GM13976 (cell line): ENCODE results near the gene ING5.
A peak's percentile ranks its signal among the peaks of the same experiment; 100 is the strongest.

Experiments used
- DNase-seq: peaks from one replicate; pipeline ENCODE4 v3.0.0; 2012; ENCODE audit warnings: low spot score
- in situ Hi-C: fragments of 300-500 bp; cut with MboI; formaldehyde crosslinking; loops from one replicate; pipeline ENCODE4 v1.12.0; 2022; ENCODE audit warnings: low sequenced_read_pairs, mixed read lengths, inconsistent platforms; ENCODE audit not compliant: unreplicated experiment
- TF ChIP-seq, protein P1 (sequence below): IDR thresholded peaks from 2 replicates; pipeline ENCODE4 v1.5.1; 2012; ENCODE audit warnings: borderline replicate concordance, mild to moderate bottlenecking; ENCODE audit not compliant: insufficient read depth; ENCODE audit errors: extremely low read depth, missing control alignments, control extremely low read depth

Gene ING5

DNA sequence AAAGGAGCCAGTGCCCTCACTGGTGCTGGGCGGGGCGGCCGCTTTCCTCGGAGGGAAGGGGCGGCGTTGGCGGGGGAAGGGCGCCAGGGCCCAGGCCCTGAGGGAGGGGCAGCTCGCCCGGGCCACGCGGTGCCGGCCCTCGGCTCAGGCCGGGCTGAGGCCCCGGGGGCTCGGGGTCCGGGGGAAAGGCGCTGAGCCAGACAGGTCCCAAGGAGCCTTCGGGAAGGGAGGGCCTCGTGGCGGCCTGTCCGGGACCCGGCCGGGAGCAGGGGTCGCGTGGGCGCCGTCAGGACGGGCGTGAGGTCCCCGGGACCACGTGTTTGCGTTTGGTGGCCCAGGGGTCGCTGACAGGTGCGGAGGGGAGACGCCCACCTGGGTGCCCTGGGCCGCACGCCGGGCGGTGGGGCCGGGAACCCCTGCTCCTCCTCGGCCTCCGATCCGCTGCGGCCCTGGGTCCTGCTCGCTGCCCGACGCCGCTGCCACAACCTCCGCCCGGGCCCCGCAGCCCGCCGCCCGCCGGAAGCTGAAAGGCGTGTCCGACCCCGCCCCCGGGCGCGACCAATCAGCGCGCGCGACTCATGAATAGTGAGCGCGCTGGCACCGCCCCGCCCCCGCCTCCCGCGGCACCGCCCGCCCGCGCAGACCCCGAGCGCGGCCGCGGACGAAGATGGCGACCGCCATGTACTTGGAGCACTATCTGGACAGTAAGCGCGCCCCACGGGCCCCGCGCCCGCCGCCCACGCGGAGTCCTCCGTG, at the start of gene ING5:
TSS of gene ING5 (plus strand) at position 641 of the 756 bp plus-strand sequence. CDS start at position 668, 27 bp downstream.
- peak; percentile 92 for DNase-seq
- in situ Hi-C loops = no loop called here
- TF ChIP-seq, protein P1, sequence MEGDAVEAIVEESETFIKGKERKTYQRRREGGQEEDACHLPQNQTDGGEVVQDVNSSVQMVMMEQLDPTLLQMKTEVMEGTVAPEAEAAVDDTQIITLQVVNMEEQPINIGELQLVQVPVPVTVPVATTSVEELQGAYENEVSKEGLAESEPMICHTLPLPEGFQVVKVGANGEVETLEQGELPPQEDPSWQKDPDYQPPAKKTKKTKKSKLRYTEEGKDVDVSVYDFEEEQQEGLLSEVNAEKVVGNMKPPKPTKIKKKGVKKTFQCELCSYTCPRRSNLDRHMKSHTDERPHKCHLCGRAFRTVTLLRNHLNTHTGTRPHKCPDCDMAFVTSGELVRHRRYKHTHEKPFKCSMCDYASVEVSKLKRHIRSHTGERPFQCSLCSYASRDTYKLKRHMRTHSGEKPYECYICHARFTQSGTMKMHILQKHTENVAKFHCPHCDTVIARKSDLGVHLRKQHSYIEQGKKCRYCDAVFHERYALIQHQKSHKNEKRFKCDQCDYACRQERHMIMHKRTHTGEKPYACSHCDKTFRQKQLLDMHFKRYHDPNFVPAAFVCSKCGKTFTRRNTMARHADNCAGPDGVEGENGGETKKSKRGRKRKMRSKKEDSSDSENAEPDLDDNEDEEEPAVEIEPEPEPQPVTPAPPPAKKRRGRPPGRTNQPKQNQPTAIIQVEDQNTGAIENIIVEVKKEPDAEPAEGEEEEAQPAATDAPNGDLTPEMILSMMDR = no peak

DNA sequence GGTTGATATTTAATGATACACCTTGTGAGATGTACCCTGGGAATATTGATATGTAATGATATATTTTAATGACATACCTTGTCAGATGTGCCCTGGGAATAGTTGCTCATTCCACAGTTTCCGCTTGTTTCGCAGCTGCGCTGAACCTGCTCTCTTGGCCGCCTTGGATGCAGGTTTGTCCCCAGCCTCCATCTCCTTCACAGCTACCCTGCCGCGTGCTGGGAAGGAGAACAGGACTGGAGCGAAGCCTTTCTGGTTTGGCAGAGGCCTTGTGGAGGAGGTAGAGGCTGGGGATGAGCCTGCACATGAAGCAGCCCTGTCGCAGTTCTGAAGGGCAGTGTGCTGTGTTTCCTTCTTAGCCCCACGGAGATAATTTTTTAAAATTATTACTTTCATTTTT, 49.7 kb upstream of the ING5 start:
- TF ChIP-seq, protein P1 = no peak
- DNase-seq = no peak
- in situ Hi-C loops = no loop called here

DNA sequence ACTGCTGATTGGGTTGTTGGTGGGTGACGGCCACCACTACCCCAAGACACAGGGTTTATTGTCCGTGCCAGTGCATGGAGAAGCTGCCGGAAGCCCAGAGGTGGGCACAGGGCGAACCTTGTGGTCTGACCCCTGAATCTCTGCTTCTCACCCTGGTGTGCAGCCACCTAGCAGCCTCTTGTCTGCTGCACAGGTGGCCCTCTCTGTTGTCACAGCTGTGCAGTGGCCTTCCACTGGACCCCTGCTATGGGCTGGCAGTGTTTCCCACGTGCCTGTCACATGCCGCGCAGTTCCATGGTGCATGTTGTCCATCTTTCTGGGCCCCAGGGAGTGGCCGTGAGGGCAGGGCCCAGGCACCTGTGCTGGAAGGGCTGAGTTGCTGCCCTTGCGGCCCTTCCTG, 49.1 kb upstream of the ING5 start:
- in situ Hi-C loops = no loop called here

DNA sequence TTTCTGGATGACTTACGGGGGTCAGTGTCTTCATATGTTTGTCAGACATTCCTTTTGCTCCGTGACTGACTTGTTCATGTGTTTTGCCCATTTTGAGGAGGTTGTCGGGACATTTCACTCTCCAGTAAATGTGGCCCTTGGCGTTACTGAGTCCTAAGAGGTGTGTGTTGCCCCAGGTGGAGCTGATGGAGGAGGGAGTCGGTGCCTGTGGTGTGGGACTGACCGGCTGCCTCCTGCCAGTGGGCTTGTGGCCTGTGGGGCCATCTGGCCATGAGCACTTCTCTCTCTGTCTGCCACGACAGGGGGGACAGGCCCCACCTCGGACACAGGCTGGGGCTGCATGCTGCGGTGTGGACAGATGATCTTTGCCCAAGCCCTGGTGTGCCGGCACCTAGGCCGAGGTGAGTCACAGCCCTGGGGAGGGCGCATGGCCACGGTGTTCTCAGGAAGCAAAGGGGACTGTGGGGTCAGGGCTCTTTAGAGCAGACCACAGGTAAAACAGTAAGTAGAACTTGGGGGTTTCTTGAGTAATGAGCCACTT, 48.6 kb upstream of the ING5 start:
- TF ChIP-seq, protein P1 = no peak
- no peak for DNase-seq
- in situ Hi-C loops = no loop called here

More for the DNA sequence above, 49.1 kb upstream of the ING5 start:
- DNase-seq = no peak
- TF ChIP-seq, protein P1 = no peak

DNA sequence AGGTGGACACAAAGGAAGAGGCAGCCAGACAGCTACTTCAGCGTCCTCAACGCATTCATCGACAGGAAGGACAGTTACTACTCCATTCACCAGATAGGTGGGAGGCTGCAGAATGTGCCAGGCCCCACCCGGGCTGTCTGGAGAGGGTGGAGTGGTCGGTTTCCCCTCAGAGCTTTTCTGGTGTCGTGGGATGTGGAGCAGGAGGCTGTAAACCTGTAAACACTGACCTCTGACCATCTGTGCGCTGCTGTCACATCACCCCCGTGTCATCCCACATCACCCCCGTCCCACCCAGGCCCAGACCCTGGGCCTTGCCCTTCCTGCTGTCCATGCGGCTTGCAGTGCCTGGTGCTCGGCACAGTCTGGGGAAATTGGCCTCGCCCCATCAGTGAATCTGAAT, 47.3 kb upstream of the ING5 start:
- in situ Hi-C loops = no loop called here
- TF ChIP-seq, protein P1 = no peak
- no peak for DNase-seq

DNA sequence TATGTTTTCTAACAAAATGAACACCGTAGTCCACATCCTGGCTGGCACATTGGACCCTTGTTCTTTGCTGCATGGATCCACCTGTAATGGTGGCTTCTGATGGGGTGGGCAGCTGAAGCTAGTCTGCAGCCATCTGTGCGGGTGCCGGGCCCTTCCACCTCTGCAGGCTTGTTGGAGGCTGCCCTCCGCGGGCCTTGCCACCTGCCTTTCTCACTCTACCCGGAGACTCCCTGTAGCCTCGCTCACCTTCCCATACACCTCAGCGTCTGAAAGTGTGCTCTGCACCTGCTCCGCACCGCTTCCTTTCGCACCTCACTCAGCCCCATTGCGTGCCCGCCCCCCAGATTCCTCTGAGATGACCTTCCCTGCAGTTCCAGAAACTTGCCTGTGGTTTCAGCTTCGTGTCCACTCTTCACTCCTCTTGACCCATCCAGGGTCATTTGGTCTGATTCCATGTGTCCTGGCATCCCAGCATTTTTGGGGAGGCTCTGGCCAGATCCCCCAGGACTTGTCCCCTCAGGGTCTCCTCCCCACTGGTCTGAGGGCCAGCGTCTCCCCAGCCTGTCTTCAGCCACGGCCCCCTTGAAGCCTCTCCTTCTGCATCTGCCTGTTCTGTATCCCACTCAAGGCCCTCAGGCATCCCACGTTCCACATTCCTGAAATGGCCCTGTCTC, 46.2 kb upstream of the ING5 start:
- in situ Hi-C loops = no loop called here
- TF ChIP-seq, protein P1 = no peak
- DNase-seq = no peak
